HG02642 (cell line): ENCODE measurements around the gene APOL6.

Experiments used
- ATAC-seq: cut with Tn5 transposase; IDR thresholded peaks from one replicate; pipeline ENCODE4 v1.9.1; 2021; ENCODE audit warnings: mild to moderate bottlenecking; ENCODE audit not compliant: unreplicated experiment, poor library complexity

APOL6 gene

GRCh38 chr22:35648066-35649025 is at the start of gene APOL6:
Gene APOL6, plus strand, starts transcription at chr22:35648446. Its CDS starts 7,980 bp downstream, at chr22:35656426.
- ATAC-seq: peak; percentile 51

- ATAC-seq: no peak
Measured at GRCh38 chr22:35599364-35599763, 48.9 kb upstream of the APOL6 start.

- no peak for ATAC-seq
Measured at GRCh38 chr22:35600476-35600875, 47.8 kb upstream of the APOL6 start.

DNA sequence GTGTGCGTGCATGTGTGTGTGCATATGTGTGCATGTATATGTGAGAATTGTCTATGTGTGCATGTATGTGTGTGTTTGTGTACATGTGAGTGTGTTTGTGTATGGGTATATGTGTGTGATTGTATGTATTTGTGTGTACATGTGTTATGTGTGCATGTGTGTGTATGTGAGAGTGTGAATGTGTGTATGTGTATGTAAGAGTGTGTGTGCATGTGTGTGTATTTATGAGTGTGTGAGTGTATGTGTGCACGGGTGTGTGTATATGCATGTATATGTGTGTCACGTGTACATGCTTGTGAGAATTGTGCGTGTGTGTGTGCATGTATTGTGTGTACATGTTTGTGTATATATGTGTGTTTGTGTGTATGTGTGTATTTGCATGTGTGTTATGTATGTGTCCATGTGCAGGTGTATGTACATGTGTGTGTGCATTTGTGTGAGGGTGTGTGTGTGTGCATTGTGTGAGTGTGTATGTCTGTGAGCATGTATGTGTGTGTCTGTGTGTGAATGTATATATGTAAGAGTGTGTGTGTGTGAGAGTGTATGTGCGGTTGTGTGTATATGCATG is 47.1 kb upstream of the APOL6 start:
- ATAC-seq: no peak

DNA sequence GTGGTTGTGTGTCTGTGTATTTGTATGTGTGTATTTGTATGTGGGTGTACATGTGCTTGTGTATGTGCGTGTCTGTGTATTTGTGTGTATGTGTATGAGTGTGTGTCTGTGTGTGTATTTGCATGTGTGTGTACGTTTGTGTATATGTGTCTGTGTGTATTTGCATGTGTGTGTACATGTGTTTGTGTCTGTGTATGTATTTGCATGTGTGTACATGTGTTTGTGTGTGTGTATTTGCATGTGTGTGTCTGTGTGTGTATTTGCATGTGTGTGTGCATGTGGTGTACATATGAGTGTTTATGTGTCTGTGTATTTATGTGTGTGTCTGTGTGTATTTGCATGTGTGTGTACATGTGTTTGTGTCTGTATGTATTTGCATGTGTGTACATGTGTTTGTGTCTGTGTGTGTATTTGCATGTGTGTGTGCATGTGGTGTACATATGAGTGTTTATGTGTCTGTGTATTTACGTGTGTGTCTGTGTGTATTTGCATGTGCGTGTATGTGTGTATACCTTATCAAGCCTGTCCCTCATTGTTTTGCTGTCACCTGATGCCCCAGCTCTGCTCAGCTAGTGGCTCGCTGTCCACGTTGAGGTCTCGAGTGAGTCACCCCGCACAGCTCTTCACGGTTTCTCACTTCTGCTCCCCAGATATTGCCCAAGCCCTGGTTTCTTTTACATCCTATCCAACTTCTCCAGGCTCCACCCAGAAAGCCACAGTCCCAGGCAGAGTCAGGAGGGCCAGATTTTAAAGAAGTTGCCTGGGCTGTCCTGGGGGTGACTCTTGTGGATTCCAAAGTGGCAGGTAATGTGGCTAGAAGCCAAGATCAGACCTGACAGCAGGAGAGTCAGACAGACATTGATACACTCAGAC is 46.3 kb upstream of the APOL6 start:
- no peak for ATAC-seq

DNA sequence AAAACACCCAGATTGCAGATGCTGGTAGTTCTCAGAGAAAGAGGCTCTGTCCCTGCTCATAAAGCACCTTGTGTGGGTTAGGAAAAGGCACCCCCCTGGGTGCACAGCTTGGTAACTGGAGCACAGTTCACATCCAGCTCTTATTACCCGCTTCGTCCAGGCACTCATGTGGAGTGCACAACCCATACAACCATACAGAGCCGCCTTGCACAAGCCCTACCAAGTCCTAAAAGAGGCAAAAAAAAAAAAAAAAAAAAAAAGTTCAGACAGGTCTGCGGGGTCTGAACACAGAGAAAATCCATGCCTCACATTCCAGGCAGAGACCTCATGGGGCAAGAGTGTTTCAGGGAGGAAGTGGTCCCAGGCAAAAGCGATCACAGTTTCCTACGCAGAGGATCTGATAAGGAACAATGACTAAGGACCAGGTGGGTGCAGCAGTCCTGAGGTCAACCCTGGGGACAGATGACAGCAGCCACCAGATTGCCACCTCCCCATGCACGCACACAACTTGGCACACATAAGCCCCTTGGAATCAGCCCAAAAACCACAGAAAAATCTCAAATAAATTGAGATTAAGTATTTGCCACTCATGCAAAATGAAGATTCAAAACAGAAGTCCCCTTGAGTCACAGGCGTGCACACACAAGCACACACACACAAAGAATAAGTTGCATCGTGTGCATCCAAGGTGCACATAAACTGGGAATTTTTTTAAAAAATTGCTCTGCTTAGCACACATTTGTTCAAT is 43.5 kb upstream of the APOL6 start:
- ATAC-seq: no peak

DNA sequence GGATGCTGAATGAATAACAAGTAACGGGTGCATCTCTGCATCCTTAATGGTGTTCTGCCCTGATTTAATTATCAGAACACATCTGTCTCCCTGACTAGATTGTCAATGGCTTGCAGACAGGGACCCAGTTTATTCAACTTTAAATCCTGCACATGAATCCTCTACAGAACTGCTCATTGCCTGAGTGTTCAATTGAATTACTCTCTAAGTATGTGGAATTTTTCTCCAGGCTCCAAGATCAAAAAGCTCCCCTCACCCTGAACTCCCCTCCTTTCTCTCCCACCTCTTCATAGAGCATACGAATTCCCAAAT is 42.9 kb upstream of the APOL6 start:
- ATAC-seq: no peak

GRCh38 chr22:35605851-35606481 is 42.3 kb upstream of the APOL6 start:
- no peak for ATAC-seq

- ATAC-seq: no peak
Measured at GRCh38 chr22:35606916-35607315, 41.3 kb upstream of the APOL6 start.

- ATAC-seq: no peak
Measured at GRCh38 chr22:35608088-35608487, 40.2 kb upstream of the APOL6 start.

DNA sequence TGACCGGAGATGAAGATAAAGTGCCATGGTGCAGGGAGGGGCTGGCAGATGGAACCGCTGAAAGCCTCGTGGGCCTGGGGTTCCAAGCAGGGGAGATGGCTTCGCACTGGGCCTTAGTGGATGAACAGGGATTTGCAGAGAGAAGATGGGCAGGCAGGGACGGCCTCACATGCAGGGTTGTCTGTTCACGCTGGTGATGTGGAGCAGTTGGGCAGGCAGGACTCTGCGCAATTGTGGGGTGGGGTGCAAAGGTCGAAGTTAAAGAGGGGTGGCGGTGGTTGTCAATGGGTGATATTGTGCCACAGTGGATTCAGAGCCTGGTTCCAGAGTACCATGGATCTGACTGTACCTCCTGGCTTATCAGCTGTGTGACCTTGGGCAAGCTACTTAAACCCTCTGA is 39.0 kb upstream of the APOL6 start:
- no peak for ATAC-seq

DNA sequence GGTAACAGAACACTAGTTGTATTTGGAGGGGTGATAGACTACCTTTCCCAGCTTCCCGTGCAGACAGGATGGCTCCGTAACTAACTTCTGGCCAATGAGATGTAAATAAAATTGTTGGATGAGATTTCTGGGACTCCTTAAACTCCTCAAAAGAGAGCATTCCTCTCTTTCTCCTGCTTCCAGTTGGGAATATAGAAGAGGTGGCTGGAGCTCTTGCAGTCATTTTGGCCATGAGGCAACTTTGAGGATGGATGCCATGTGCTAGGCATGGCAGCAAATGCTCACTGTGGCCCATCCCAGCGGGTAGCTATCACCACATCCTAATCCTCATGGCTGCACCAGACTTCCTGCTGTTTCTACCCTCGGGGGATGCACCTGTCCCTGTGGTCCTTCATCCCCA is 38.5 kb upstream of the APOL6 start:
- ATAC-seq: no peak

- no peak for ATAC-seq
Measured at GRCh38 chr22:35610741-35611140, 37.5 kb upstream of the APOL6 start.

DNA sequence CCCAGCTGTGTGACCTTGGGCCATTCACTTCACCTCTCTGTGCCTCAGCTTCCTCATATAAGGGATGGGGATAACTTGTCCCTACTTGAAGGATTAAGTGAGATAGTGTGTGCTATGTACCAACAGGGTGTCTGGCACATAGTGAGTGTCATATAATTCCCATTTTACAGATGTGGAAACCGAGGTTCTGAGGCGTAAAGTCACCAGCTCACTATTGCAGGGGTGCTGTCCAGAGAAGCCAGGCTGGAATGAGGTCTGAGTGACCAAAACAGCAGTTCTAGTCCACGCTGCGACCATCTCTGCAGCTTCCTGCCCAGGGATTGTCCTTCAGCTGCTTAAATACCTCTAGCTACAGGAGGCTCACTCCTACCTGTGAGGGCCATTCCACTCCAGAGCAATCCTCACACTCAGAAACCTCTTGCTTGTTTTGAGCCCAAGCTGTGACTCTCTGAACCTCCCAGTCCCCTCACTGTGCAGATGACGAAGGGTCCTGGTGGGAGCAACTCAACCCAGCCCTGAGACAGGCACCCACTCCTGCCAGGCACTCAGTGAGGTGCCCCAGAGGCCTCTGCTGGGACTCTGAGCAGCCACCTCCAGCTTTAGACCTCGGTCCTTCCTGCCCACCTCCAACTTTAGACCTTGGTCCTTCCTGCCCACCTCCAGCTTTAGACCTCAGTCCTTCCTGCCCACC is 36.9 kb upstream of the APOL6 start:
- ATAC-seq: no peak

- no peak for ATAC-seq
Measured at GRCh38 chr22:35611891-35612576, 36.2 kb upstream of the APOL6 start.

- ATAC-seq: no peak
Measured at GRCh38 chr22:35612903-35613302, 35.3 kb upstream of the APOL6 start.

DNA sequence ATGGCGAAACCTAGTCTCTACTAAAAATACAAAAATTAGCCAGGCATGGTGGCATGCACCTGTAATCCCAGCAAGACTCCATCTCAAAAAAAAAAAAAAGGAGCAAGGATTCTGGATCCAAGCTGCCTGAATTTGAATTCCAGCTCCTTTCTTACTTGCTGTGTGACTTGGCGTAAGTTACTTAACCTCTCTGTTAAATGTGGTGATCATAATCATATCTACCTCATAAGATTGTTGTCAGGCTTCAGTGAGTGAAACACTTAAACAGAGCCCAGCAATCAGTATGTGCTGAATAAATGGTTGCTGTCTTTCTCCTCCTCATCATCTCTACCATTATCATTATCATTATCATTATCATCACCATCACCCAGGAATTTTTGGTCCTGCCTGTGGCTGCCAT is 33.8 kb upstream of the APOL6 start:
- no peak for ATAC-seq

DNA sequence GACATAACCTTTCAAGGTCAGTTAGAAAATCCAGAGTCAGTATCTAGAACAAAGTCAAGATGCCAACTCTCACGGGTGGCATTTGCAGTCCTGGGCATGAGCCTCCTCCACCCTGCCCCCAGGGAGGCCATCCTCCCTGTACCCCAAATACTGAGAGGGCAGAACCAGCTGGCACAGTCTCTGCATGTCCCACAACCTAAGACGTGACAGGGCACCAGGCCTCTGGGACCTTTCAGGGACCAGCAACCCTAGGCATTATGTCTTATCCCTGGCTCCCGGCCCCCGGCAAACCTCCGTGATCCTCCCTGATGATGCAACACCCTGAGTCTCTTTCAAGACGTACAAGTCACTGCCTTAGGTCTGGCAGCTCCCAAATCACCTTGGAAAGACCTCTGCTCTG is 33.1 kb upstream of the APOL6 start:
- no peak for ATAC-seq

DNA sequence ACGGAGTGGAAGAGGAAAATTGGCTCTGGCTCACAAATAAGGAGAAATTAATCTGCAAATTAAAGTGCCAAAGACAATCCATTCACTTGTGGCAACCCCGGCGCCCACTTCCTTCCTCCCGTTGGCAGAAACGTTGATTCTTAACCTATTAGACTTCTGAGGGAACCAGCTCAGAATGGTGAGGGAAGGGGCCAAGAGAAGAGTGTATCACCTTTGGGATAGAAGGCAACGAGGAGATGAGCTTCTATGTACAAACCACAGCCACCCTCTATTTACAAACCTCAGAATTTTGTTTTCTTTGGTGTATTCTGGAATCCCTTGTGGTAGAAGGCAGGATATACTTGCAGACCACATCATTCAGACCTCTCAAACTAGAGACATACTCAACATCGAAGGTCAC is 32.2 kb upstream of the APOL6 start:
- ATAC-seq: no peak
